ENCODE results near the gene LALBA.

DNA sequence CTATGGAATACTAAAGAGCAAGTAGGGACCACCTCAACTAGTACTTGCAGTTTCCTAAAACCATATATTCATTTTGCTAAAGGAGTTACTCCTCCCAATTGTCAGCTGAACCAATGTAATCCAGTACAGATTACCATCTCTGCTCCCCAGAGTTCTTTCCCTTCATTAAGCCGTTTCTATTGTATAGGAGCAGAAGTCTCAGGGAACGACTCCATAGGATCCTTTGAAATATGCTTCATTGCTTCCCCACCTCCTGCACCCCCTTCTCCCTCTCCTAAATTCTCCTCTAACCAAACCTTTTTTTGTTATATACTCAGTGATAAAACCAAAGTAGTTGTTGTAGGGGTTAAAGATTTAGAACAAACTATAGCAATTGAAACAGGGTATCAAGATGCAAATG lies 30.7 kb upstream of the LALBA start:
- TF ChIP-seq, protein P1, sequence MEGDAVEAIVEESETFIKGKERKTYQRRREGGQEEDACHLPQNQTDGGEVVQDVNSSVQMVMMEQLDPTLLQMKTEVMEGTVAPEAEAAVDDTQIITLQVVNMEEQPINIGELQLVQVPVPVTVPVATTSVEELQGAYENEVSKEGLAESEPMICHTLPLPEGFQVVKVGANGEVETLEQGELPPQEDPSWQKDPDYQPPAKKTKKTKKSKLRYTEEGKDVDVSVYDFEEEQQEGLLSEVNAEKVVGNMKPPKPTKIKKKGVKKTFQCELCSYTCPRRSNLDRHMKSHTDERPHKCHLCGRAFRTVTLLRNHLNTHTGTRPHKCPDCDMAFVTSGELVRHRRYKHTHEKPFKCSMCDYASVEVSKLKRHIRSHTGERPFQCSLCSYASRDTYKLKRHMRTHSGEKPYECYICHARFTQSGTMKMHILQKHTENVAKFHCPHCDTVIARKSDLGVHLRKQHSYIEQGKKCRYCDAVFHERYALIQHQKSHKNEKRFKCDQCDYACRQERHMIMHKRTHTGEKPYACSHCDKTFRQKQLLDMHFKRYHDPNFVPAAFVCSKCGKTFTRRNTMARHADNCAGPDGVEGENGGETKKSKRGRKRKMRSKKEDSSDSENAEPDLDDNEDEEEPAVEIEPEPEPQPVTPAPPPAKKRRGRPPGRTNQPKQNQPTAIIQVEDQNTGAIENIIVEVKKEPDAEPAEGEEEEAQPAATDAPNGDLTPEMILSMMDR (conservative IDR thresholded peaks at IDR 0.05; ENCODE audit: low read length): no peak
- no peak for TF ChIP-seq EZH2phosphoT487 (IDR thresholded peaks at IDR 0.05; ENCODE audit: borderline replicate concordance, low read depth, low read length)

Measured in OCI-LY7 (cell line).